Measurements from ENCODE around the gene BACE2. TPM values are rescaled to one million over a fixed set of nuclear protein-coding genes. Genes with fewer than 3 reads are reported as not detected.

Gene BACE2
- total RNA-seq, 1 experiment from 2014 or later: 23.2 TPM

- H3K9me2 ChIP-seq (ENCODE audit: insufficient read depth): no peaks in the 10 kb centered on the region
- no peaks in the 10 kb centered on the region for H3K36me3 ChIP-seq (ENCODE audit: control insufficient read depth in 1 of 2, insufficient read depth in 2 of 2, low read length in 2 of 2)
- no peaks in the 10 kb centered on the region for H4K20me1 ChIP-seq (ENCODE audit: insufficient read depth)
- no TSS peak for BruUV-seq (replicated peaks)
- CTCF ChIA-PET: no interaction called here
- H3K4me1 ChIP-seq (ENCODE audit: control insufficient read depth in 1 of 2, insufficient read depth in 2 of 2, low read length in 2 of 2): no peaks in the 10 kb centered on the region
- no peak for ATAC-seq
- no peaks in the 10 kb centered on the region for H3K27me3 ChIP-seq (ENCODE audit: insufficient read depth, low read length)
- POLR2A ChIA-PET: no interaction called here
- H3K79me2 ChIP-seq (ENCODE audit: insufficient read depth, low read length): no peaks in the 10 kb centered on the region
- H3K9ac ChIP-seq (ENCODE audit: low read length): no peak overlapping the region
- RAD21 ChIA-PET (ENCODE audit: low non-redundant PET in 1 of 2, low total read pairs in 2 of 2, uncharacterized antibody in 2 of 2, unreplicated experiment in 2 of 2): no interaction called here
- no peak overlapping the region for H3K4me2 ChIP-seq (ENCODE audit: low read length)
- DNase-seq (ENCODE audit: low read depth, low spot score): no peak
- no peaks in the 10 kb centered on the region for H3K9me3 ChIP-seq (ENCODE audit: control insufficient read depth in 1 of 2, insufficient read depth in 1 of 2, low read depth in 1 of 2, low read length in 2 of 2)
- TF ChIP-seq TCF7L2 (IDR thresholded peaks at IDR 0.05; ENCODE audit: borderline replicate concordance, extremely low read depth, insufficient read depth, insufficient read length) (no peak), YY1 (IDR thresholded peaks at IDR 0.05; ENCODE audit: extremely low read depth, insufficient replicate concordance, low read depth, low read length) (no peak), CEBPB (IDR thresholded peaks at IDR 0.05; ENCODE audit: low read depth) (no peak), MAX (IDR thresholded peaks at IDR 0.05) (no peak), POLR2A (IDR thresholded peaks at IDR 0.05; ENCODE audit: borderline replicate concordance, extremely low read depth, insufficient read depth, insufficient read length) (no peak), FOSL1 (IDR thresholded peaks at IDR 0.05; ENCODE audit: low read depth) (no peak), ZBTB33 (IDR thresholded peaks at IDR 0.05; ENCODE audit: extremely low read depth, insufficient replicate concordance, low read length) (no peak), SRF (IDR thresholded peaks at IDR 0.05; ENCODE audit: low read depth) (no peak), POLR2AphosphoS5 (IDR thresholded peaks at IDR 0.05; ENCODE audit: low read depth, low read length) (no peak), REST (IDR thresholded peaks at IDR 0.05; ENCODE audit: low read depth) (no peak), ZNF274 (IDR thresholded peaks at IDR 0.05; ENCODE audit: low read depth, low read length) (no peak), JUND (IDR thresholded peaks at IDR 0.05) (no peak), CBX3 (IDR thresholded peaks at IDR 0.05; ENCODE audit: low read depth) (no peak), SP1 (IDR thresholded peaks at IDR 0.05; ENCODE audit: low read depth) (no peak), ZFX (IDR thresholded peaks at IDR 0.05) (no peak), EZH2 (IDR thresholded peaks at IDR 0.05) (no peak)
- H3K27ac ChIP-seq (ENCODE audit: low read depth, low read length): no peak overlapping the region
- intact Hi-C loops (cut with micrococcal nuclease): no loop called here
- no peak overlapping the region for H2AFZ ChIP-seq (ENCODE audit: low read depth, low read length, poor library complexity, severe bottlenecking)
- H3K4me3 ChIP-seq (replicated peaks in 1 of 2; ENCODE audit: low read depth in 1 of 2, low read length in 2 of 2): no peak overlapping the region
Observed at GRCh38 chr21:41315726-41316125, 147.8 kb downstream of the BACE2 start.

All from HCT116 (cell line).